Activated T-helper 2 cell treated with anti-CD3 and anti-CD28 coated beads, Interferon-gamma antibody, Interleukin-2, Interleukin-4, amounts not matched to agents 10 μg/mL and 5 μg/mL and 100 μg/mL, durations not matched to agents 14 hours and 24 hours and 36 hours (primary cell): ENCODE measurements around the gene ST7. TPM values are rescaled to one million over a fixed set of nuclear protein-coding genes. Genes with fewer than 3 reads are reported as not detected.
A peak's percentile ranks its signal among the peaks of the same experiment; 100 is the strongest.
"Not testable (repeated sequence)": the region's sequence is repeated elsewhere in the genome, so short reads cannot be mapped to it uniquely, and the experiment has no call there.

Source experiments
- DNase-seq: peaks from one replicate; pipeline ENCODE4 v3.0.0; 2021; ENCODE audit warnings: low spot score
- H3K27ac Mint-ChIP-seq: one replicate; pipeline ENCODE4 v1.8.0; 2021; ENCODE audit warnings: mixed read lengths
- H3K27me3 Mint-ChIP-seq: one replicate; pipeline ENCODE4 v1.8.0; 2021; ENCODE audit warnings: low read depth, mixed read lengths
- H3K36me3 Mint-ChIP-seq: one replicate; pipeline ENCODE4 v1.8.0; 2021; ENCODE audit warnings: low read depth, mixed read lengths
- H3K4me1 Mint-ChIP-seq: one replicate; pipeline ENCODE4 v1.8.0; 2021; ENCODE audit warnings: low read depth, mixed read lengths
- H3K4me3 Mint-ChIP-seq: one replicate; pipeline ENCODE4 v1.8.0; 2021; ENCODE audit warnings: low read depth, mild to moderate bottlenecking, moderate library complexity, mixed read lengths
- H3K9me3 Mint-ChIP-seq: one replicate; pipeline ENCODE4 v1.8.0; 2021; ENCODE audit warnings: mixed read lengths
- intact Hi-C: fragments of 100-400 bp; cut with micrococcal nuclease; formaldehyde crosslinking; loops from one replicate; pipeline ENCODE4 v1.15.1; 2023
- total RNA-seq: library from RNA; stranded (reverse); gene quantifications from 2 replicates; pipeline ENCODE4 v1.2.3, GENCODE V29; 2022

The ST7 gene
- total RNA-seq, 1 donor from 2014 or later = 8.0 TPM

DNA sequence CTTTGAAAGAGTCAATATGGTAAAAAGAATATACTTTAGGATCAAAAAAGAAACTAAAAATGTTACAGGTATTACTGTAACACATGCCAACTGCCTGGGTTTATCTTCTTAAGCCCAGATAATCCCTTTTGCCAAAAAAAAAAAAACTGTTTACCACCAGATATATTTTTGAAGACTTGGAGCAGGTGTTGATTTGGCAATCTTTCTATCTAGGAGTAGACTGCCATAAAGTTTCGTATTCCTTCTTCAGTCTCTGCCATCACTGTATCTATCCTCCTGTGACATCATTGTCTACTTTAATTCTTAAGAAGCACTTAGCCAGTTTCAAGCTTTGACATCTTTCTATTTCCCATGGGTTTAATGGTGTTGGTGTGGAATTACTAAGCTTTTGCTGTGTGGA is 161.0 kb downstream of the ST7 start:
- DNase-seq = no peak
- intact Hi-C loops = no loop called here
- H3K27ac Mint-ChIP-seq = no peak overlapping the region
- no peaks in the 10 kb centered on the region for H3K36me3 Mint-ChIP-seq
- peaks cover 21% of the 10 kb centered on the region for H3K27me3 Mint-ChIP-seq
- peaks cover 23% of the 10 kb centered on the region for H3K4me1 Mint-ChIP-seq
- H3K9me3 Mint-ChIP-seq = peaks cover 1% of the 10 kb centered on the region
- no peak overlapping the region for H3K4me3 Mint-ChIP-seq

DNA sequence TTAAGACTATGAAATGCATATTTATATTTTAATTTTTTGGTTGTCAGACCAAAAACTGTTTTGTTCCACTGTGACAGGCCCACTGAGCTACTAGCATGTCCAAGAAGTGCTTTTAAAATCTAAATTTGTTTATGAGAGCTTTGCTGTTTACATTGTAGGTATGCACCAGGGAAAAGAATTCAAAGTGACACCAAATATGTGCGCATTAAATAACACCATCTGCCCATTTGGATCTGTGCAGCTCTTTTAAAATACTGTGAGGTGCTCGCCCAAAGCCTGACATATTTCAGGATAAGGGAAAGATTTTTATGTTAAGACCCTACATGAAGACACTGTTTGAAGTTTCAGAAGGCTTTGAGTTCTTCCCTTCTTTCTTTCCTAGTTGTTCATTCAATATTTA is 162.9 kb downstream of the ST7 start:
- H3K4me3 Mint-ChIP-seq = no peak overlapping the region
- no peaks in the 10 kb centered on the region for H3K9me3 Mint-ChIP-seq
- no peak for DNase-seq
- peaks cover 10% of the 10 kb centered on the region for H3K4me1 Mint-ChIP-seq
- intact Hi-C loops = no loop called here
- H3K36me3 Mint-ChIP-seq = no peaks in the 10 kb centered on the region
- no peak overlapping the region for H3K27ac Mint-ChIP-seq
- H3K27me3 Mint-ChIP-seq = peaks cover 21% of the 10 kb centered on the region

DNA sequence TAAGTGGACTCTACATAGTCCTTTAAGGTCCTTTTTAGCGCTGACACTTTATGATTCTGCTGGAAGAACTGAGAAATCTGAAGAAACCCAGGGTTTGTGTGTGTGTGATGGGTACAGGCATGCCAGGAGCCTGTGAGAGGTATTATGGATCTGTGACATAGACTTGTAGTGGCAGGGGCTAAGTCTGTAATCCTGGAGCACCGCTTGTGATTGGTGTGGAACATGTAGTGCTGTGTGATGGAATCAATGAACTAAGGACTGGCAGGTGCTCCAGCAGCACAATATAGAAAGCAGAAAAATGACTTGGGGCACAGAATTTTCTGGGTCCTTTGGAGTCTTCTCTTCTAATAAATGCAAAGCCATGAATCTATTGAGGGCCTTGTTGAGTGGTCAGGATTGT is 163.9 kb downstream of the ST7 start:
- H3K36me3 Mint-ChIP-seq = no peaks in the 10 kb centered on the region
- H3K27me3 Mint-ChIP-seq = peaks cover 21% of the 10 kb centered on the region
- peaks cover 9% of the 10 kb centered on the region for H3K4me1 Mint-ChIP-seq
- H3K27ac Mint-ChIP-seq = no peak overlapping the region
- intact Hi-C loops = no loop called here
- H3K4me3 Mint-ChIP-seq = no peak overlapping the region
- no peak for DNase-seq
- H3K9me3 Mint-ChIP-seq = no peaks in the 10 kb centered on the region

GRCh38 chr7:117118579-117119180 is 165.4 kb downstream of the ST7 start:
- Mint-ChIP-seq H3K4me3 (no peak overlapping the region), H3K36me3 (no peaks in the 10 kb centered on the region), H3K27ac (no peak overlapping the region), H3K4me1 (peaks cover 9% of the 10 kb centered on the region), H3K9me3 (no peaks in the 10 kb centered on the region), H3K27me3 (peaks cover 16% of the 10 kb centered on the region)
- intact Hi-C loops = loop anchor here (1.0 to 2.0 kb wide), 3 partner anchors 130 to 188 kb away; no protein-coding TSS in a partner anchor
- no peak for DNase-seq

DNA sequence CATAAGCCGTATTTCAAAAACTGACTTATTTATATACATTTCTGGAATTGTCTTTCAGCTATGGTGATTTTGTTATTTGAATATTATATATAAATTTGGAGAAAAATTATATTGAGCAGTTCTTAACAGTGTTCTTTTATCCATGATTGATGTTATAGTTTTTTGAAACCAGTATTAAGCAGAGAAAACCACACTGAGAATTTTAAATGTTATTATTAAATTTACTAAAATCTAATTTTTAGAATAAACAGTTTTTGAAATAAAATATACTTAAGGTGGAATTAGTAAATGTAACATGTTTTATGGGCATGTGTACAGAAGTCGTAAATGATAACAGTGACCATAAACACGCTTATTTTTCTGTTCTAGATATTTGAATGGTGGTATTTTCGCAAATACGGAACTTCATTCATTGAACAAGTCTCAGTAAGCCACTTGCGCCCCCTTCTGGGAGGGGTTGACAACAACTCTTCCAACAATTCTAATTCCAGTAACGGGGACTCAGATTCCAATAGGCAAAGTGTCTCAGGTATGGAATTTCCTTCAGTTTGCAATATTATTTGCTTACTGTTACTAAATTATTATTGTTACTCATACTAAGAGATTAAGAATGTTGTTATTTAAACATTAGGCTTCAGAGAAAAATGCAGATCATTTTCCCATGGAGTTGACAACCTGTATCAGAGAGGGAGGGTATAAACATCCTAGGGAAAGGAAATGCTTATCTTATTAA is 166.1 kb downstream of the ST7 start:
- Mint-ChIP-seq H3K36me3 (no peaks in the 10 kb centered on the region), H3K4me1 (peaks cover 5% of the 10 kb centered on the region), H3K27ac (no peak overlapping the region), H3K9me3 (no peaks in the 10 kb centered on the region), H3K27me3 (peaks cover 16% of the 10 kb centered on the region), H3K4me3 (no peak overlapping the region)
- intact Hi-C loops = loop anchor here (1.0 to 2.0 kb wide), 3 partner anchors 131 to 189 kb away; no protein-coding TSS in a partner anchor
- DNase-seq = peak; percentile 56

- DNase-seq, H3K27ac Mint-ChIP-seq, H3K9me3 Mint-ChIP-seq, H3K36me3 Mint-ChIP-seq, H3K4me3 Mint-ChIP-seq: not testable (repeated sequence)
- intact Hi-C loops = loop anchor here (5.0 kb wide), 1 partner anchor 33 kb away; no protein-coding TSS in a partner anchor
- H3K27me3 Mint-ChIP-seq = peaks cover 16% of the 10 kb centered on the region
- H3K4me1 Mint-ChIP-seq = peaks cover 13% of the 10 kb centered on the region
Observed at GRCh38 chr7:117120321-117120720, 167.0 kb downstream of the ST7 start.

- H3K4me1 Mint-ChIP-seq = peaks cover 13% of the 10 kb centered on the region
- not testable (repeated sequence) for H3K36me3 Mint-ChIP-seq, DNase-seq, H3K4me3 Mint-ChIP-seq, H3K27ac Mint-ChIP-seq, H3K9me3 Mint-ChIP-seq
- intact Hi-C loops = loop anchor here (5.0 kb wide), 1 partner anchor 35 kb away; no protein-coding TSS in a partner anchor
- H3K27me3 Mint-ChIP-seq = peaks cover 13% of the 10 kb centered on the region
Observed at GRCh38 chr7:117122036-117122435, 168.7 kb downstream of the ST7 start.

DNA sequence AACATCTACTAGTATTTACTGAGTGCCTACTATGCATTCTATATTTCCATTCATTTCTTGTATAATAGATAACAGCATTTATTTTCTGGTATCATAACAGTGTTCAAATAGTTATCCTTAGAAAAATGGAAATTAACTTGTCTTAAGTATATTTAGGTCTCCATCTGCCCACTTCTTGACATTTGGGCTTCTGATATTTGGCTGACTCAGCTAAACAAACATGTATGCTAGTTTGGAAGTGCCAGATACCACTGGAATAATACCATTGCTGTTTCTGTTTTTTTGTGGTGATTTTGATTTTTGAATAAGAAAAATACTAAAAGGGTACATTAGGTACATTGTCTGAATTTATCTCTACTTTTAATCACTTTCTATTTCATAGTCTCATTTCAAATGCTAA is 169.2 kb downstream of the ST7 start:
- peaks cover 10% of the 10 kb centered on the region for H3K27me3 Mint-ChIP-seq
- H3K4me1 Mint-ChIP-seq = peaks cover 13% of the 10 kb centered on the region
- intact Hi-C loops = loop anchor here (5.0 kb wide), 1 partner anchor 35 kb away; no protein-coding TSS in a partner anchor

DNA sequence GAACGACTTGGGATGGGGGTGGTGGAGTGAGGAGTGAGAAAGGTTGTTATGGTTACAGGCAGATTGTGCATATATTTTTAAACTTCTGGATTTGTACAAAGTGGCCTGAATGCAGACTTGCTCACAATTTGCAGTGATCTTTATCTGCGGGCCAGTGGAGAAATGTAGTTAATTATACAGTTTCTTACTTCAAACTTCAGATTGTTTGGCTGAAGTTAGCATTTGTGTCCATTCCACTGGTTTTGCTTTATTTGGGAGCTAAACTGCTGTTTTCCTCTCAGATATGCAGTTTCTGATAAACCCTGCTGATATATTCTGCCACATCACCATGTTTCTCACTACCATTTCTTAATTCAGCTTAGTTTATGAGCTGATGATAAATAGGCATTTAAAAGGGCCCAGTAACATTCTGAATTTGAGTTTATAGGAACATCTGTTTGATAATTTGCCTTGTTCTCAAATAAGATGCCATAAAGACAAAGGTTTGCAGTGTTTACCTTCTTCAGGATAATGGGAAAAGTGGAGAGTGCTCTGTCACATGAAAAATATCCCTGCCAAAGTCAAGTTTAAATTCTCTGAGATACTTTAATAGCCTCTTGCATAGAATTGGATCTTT is 170.1 kb downstream of the ST7 start:
- H3K27me3 Mint-ChIP-seq = peaks cover 6% of the 10 kb centered on the region
- no peaks in the 10 kb centered on the region for H3K36me3 Mint-ChIP-seq
- no peak for DNase-seq
- no peaks in the 10 kb centered on the region for H3K9me3 Mint-ChIP-seq
- H3K4me1 Mint-ChIP-seq = peaks cover 13% of the 10 kb centered on the region
- no peak overlapping the region for H3K27ac Mint-ChIP-seq
- H3K4me3 Mint-ChIP-seq = no peak overlapping the region
- intact Hi-C loops = loop anchor here (5.0 kb wide), 1 partner anchor 36 kb away; no protein-coding TSS in a partner anchor

More for the DNA sequence above, 169.2 kb downstream of the ST7 start:
- H3K27ac Mint-ChIP-seq = no peak overlapping the region
- no peak overlapping the region for H3K4me3 Mint-ChIP-seq
- H3K9me3 Mint-ChIP-seq = no peaks in the 10 kb centered on the region
- H3K36me3 Mint-ChIP-seq = no peaks in the 10 kb centered on the region
- DNase-seq = no peak

GRCh38 chr7:117124591-117125220 is 171.4 kb downstream of the ST7 start:
- intact Hi-C loops = loop anchor here (1.0 to 5.0 kb wide), 3 partner anchors 37 to 262 kb away; partner anchors contain the start of gene CAPZA2
- DNase-seq = peak; percentile 22
- no peak overlapping the region for H3K4me3 Mint-ChIP-seq
- peaks cover 2% of the 10 kb centered on the region for H3K27me3 Mint-ChIP-seq
- H3K27ac Mint-ChIP-seq = peak overlapping the region; percentile 35
- peaks cover 13% of the 10 kb centered on the region for H3K4me1 Mint-ChIP-seq
- H3K36me3 Mint-ChIP-seq = no peaks in the 10 kb centered on the region
- H3K9me3 Mint-ChIP-seq = no peaks in the 10 kb centered on the region

- intact Hi-C loops = loop anchor here (1.0 kb wide), 1 partner anchor 196 kb away; no protein-coding TSS in a partner anchor
- no peak for DNase-seq
- Mint-ChIP-seq H3K4me3 (no peak overlapping the region), H3K9me3 (no peaks in the 10 kb centered on the region), H3K27ac (no peak overlapping the region), H3K36me3 (no peaks in the 10 kb centered on the region), H3K4me1 (peaks cover 15% of the 10 kb centered on the region), H3K27me3 (peaks cover 2% of the 10 kb centered on the region)
Observed at GRCh38 chr7:117126676-117127075, 173.4 kb downstream of the ST7 start.

- Mint-ChIP-seq H3K9me3 (no peaks in the 10 kb centered on the region), H3K4me3 (no peak overlapping the region), H3K4me1 (peaks cover 22% of the 10 kb centered on the region), H3K27ac (no peak overlapping the region), H3K27me3 (peaks cover 2% of the 10 kb centered on the region), H3K36me3 (peaks cover 5% of the 10 kb centered on the region)
- intact Hi-C loops = loop anchor here (1.0 kb wide), 1 partner anchor 197 kb away; no protein-coding TSS in a partner anchor
- DNase-seq = no peak
Observed at GRCh38 chr7:117127585-117128168, 174.4 kb downstream of the ST7 start.
